Liver (tissue), 3 donors: Measurements from ENCODE around the gene SLN.

Experiments
- ATF3 ChIP-seq: IDR thresholded peaks from 2 replicates; pipeline ENCODE4 v1.6.1; 2016; ENCODE audit warnings: antibody characterized with exemption
- FOXA2 ChIP-seq: IDR thresholded peaks from 2 replicates; pipeline ENCODE4 v1.6.1; 2016; ENCODE audit warnings: antibody characterized with exemption
- GABPA ChIP-seq, 2 donors: IDR thresholded peaks in 1 of 2; conservative IDR thresholded peaks in 1 of 2; 2 replicates each; pipeline ENCODE4 v1.6.1; 2016; ENCODE audit warnings: antibody characterized with exemption in 2 of 2, mild to moderate bottlenecking in 1 of 2, moderate library complexity in 1 of 2
- JUND ChIP-seq, 2 donors: IDR thresholded peaks; 2 replicates each; pipeline ENCODE4 v1.6.1; 2016; ENCODE audit warnings: antibody characterized with exemption in 2 of 2
- REST ChIP-seq: IDR thresholded peaks from 2 replicates; pipeline ENCODE4 v1.6.1; 2016; ENCODE audit warnings: antibody characterized with exemption, mild to moderate bottlenecking
- RXRA ChIP-seq, 2 donors: IDR thresholded peaks; 2 replicates each; pipeline ENCODE4 v1.6.1; 2017 to 2018; ENCODE audit warnings: antibody characterized with exemption in 2 of 2, mild to moderate bottlenecking in 1 of 2
- TF ChIP-seq, protein P1 (sequence below): fragments of 150-350 bp; IDR thresholded peaks from 2 replicates; pipeline ENCODE4 v1.5.1; 2017; ENCODE audit warnings: improper control_type of control experiment, low read depth, low read length; ENCODE audit not compliant: missing input control
- donor health status: healthy.
- donor health status: healthy.

DNA sequence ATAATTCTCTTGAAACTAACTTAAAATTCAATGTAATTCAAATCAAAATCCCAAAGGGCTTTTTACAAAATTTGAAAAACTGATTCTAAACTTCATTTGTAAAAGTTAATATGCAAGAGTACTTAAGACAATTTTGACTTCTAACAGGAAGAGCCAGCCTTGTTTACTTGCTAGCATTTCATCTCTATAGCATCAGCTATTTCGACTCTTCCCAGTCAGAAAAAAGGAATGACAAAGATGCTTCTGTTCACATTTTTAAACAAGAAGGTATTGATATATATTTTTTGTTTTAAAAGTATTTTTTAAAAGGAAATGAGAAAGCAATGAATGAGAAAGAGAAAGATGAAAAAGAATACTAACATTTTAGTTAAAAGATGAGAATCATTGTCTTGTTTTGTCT, 16.4 kb downstream of the SLN start:
- TF ChIP-seq, protein P1, sequence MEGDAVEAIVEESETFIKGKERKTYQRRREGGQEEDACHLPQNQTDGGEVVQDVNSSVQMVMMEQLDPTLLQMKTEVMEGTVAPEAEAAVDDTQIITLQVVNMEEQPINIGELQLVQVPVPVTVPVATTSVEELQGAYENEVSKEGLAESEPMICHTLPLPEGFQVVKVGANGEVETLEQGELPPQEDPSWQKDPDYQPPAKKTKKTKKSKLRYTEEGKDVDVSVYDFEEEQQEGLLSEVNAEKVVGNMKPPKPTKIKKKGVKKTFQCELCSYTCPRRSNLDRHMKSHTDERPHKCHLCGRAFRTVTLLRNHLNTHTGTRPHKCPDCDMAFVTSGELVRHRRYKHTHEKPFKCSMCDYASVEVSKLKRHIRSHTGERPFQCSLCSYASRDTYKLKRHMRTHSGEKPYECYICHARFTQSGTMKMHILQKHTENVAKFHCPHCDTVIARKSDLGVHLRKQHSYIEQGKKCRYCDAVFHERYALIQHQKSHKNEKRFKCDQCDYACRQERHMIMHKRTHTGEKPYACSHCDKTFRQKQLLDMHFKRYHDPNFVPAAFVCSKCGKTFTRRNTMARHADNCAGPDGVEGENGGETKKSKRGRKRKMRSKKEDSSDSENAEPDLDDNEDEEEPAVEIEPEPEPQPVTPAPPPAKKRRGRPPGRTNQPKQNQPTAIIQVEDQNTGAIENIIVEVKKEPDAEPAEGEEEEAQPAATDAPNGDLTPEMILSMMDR: no peak
- TF ChIP-seq REST: no peak
- no peak for TF ChIP-seq ATF3
- TF ChIP-seq RXRA (IDR thresholded peaks at IDR 0.05): no peak
- no peak for TF ChIP-seq FOXA2
- TF ChIP-seq JUND (IDR thresholded peaks at IDR 0.05): no peak
- no peak for TF ChIP-seq GABPA (IDR thresholded peaks at IDR 0.05 in 1 of 2, conservative IDR thresholded peaks at IDR 0.05 in 1 of 2)
